Natural killer cell (primary cell): Measurements from ENCODE around the gene ALAS1. TPM values are rescaled to one million over a fixed set of nuclear protein-coding genes. Genes with fewer than 3 reads are reported as not detected.

Experiments
- ATAC-seq, 3 donors: fragments of 150-1000 bp in 2 of 3; fragments of 200-7000 bp in 1 of 3; cut with Tn5 transposase; 1 replicate in 1 of 3; 2 replicates in 2 of 3; pipeline ENCODE4 v1.10.0; 2021; ENCODE audit warnings: mild to moderate bottlenecking in 2 of 3, moderate library complexity in 2 of 3
- DNase-seq, 2 donors: peaks; one replicate each; pipeline versions ENCODE4 v3.0.0 to v3.0.0-alpha.2; 2013 to 2021; ENCODE audit warnings: mixed read lengths in 1 of 2
- H3K27ac ChIP-seq: one replicate; pipeline ENCODE4 v1.5.1; 2013; ENCODE audit warnings: mild to moderate bottlenecking, low read length
- H3K27me3 ChIP-seq: one replicate; pipeline ENCODE4 v1.6.1; 2013; ENCODE audit warnings: low read length; ENCODE audit not compliant: control insufficient read depth, insufficient read depth
- H3K36me3 ChIP-seq: one replicate; pipeline ENCODE4 v1.6.1; 2013; ENCODE audit warnings: low read length; ENCODE audit not compliant: control insufficient read depth, insufficient read depth
- H3K4me1 ChIP-seq: one replicate; pipeline ENCODE4 v1.6.1; 2013; ENCODE audit warnings: low read length; ENCODE audit not compliant: control insufficient read depth, insufficient read depth
- H3K4me3 ChIP-seq: one replicate; pipeline ENCODE4 v1.5.1; 2013; ENCODE audit warnings: low read length
- H3K9me3 ChIP-seq: one replicate; pipeline ENCODE4 v1.6.1; 2013; ENCODE audit warnings: low read length; ENCODE audit not compliant: control insufficient read depth, insufficient read depth
- H3K27ac Mint-ChIP-seq, 2 donors: one replicate each; pipeline ENCODE4 v1.8.0; 2022; ENCODE audit warnings: mild to moderate bottlenecking in 2 of 2, mixed read lengths in 2 of 2, moderate library complexity in 1 of 2
- H3K27me3 Mint-ChIP-seq, 2 donors: one replicate each; pipeline ENCODE4 v1.8.0; 2022; ENCODE audit warnings: low read depth in 2 of 2, mixed read lengths in 2 of 2
- H3K36me3 Mint-ChIP-seq: one replicate; pipeline ENCODE4 v1.8.0; 2022; ENCODE audit warnings: mixed read lengths
- H3K4me1 Mint-ChIP-seq, 2 donors: one replicate each; pipeline ENCODE4 v1.8.0; 2022; ENCODE audit warnings: mixed read lengths in 2 of 2
- H3K4me3 Mint-ChIP-seq: one replicate; pipeline ENCODE4 v1.8.0; 2022; ENCODE audit warnings: mild to moderate bottlenecking, moderate library complexity, mixed read lengths
- H3K9me3 Mint-ChIP-seq, 2 donors: one replicate each; pipeline ENCODE4 v1.8.0; 2022; ENCODE audit warnings: mixed read lengths in 2 of 2
- CTCF ChIP-seq: fragments of 200-600 bp; IDR thresholded peaks from one replicate; pipeline ENCODE4 v1.8.0; 2022; ENCODE audit warnings: antibody characterized with exemption
- WGBS: methylation state at CpG from one replicate; pipeline ENCODE4 v1.1.7; 2013; ENCODE audit warnings: missing lambda C conversion rate; ENCODE audit not compliant: insufficient coverage; 5-methylcytosine and 5-hydroxymethylcytosine counted together
- intact Hi-C: fragments of 100-400 bp; cut with micrococcal nuclease; formaldehyde crosslinking; loops from one replicate; pipeline ENCODE4 v1.14.2; 2022
- total RNA-seq, 4 donors: library from RNA; stranded (reverse); fragments of 120-200 nt in 1 of 4; gene quantifications; one replicate each; pipeline versions ENCODE4 v1.2.3 to v1.2.4, GENCODE V29; 2013 to 2022

ALAS1 gene
- total RNA-seq, 3 donors from 2014 or later (not counting 1 experiment from before 2014, with no cell fraction given), result 17.0 to 34.5 (median 33.4) TPM

- no peak for DNase-seq
- Mint-ChIP-seq H3K4me3 (no peak overlapping the region), H3K4me1 (peaks cover 29 to 74% of the 10 kb centered on the region in 2 donors), H3K9me3 (no peaks in the 10 kb centered on the region), H3K36me3 (no peaks in the 10 kb centered on the region), H3K27me3 (no peaks in the 10 kb centered on the region), H3K27ac (peak overlapping the region in 1 of 2 donors; percentile 73)
- no peak for TF ChIP-seq CTCF
- 93% methylated on average over 15 of the region's 15 CpGs for WGBS
- Histone ChIP-seq H3K4me1 (peaks cover 73% of the 10 kb centered on the region), H3K27me3 (no peaks in the 10 kb centered on the region), H3K27ac (no peak overlapping the region), H3K9me3 (no peaks in the 10 kb centered on the region), H3K36me3 (peaks cover 33% of the 10 kb centered on the region), H3K4me3 (no peak overlapping the region)
- ATAC-seq, result no peak
- intact Hi-C loops, result no loop called here
Observed at GRCh38 chr3:52234516-52235447, 36.8 kb downstream of the ALAS1 start.

GRCh38 chr3:52236424-52236886, 38.5 kb downstream of the ALAS1 start:
- Mint-ChIP-seq H3K27ac (peak overlapping the region; percentile 51 to 73), H3K4me3 (peak overlapping the region; percentile 35), H3K36me3 (no peaks in the 10 kb centered on the region), H3K27me3 (no peaks in the 10 kb centered on the region), H3K9me3 (no peaks in the 10 kb centered on the region), H3K4me1 (peaks cover 35 to 76% of the 10 kb centered on the region in 2 donors)
- ATAC-seq (no peak), DNase-seq (no peak)
- Histone ChIP-seq H3K36me3 (peaks cover 17% of the 10 kb centered on the region), H3K27me3 (no peaks in the 10 kb centered on the region), H3K27ac (no peak overlapping the region), H3K9me3 (no peaks in the 10 kb centered on the region), H3K4me3 (no peak overlapping the region), H3K4me1 (peaks cover 78% of the 10 kb centered on the region)
- intact Hi-C loops, result no loop called here
- no peak for TF ChIP-seq CTCF
- WGBS, result 97% methylated on average over 5 of the region's 5 CpGs

- Mint-ChIP-seq H3K36me3 (no peaks in the 10 kb centered on the region), H3K27me3 (no peaks in the 10 kb centered on the region), H3K4me3 (peak overlapping the region; percentile 66), H3K9me3 (no peaks in the 10 kb centered on the region), H3K27ac (peak overlapping the region; percentile 51 to 91), H3K4me1 (peaks cover 29 to 70% of the 10 kb centered on the region in 2 donors)
- TF ChIP-seq CTCF, result no peak
- Histone ChIP-seq H3K36me3 (peaks cover 12% of the 10 kb centered on the region), H3K9me3 (no peaks in the 10 kb centered on the region), H3K4me3 (no peak overlapping the region), H3K27me3 (no peaks in the 10 kb centered on the region), H3K27ac (no peak overlapping the region), H3K4me1 (peaks cover 71% of the 10 kb centered on the region)
- DNase-seq (no peak), ATAC-seq (no peak)
- intact Hi-C loops, result no loop called here
- WGBS, result 82% methylated on average over 5 of the region's 6 CpGs
Observed at GRCh38 chr3:52237006-52237656, 39.2 kb downstream of the ALAS1 start.
